Stimulated activated naive CD4-positive, alpha-beta T cell treated with Interleukin-2 at 50 U/mL for 16 hours (primary cell): Measurements from ENCODE around the gene CENPH.
"Not testable (repeated sequence)": the region's sequence is repeated elsewhere in the genome, so short reads cannot be mapped to it uniquely, and the experiment has no call there.

Source experiments
- DNase-seq: peaks from one replicate; lab custom pipeline; 2025; lab: John Stamatoyannopoulos, UW

Gene CENPH

GRCh38 chr5:69189162-69190086 lies at the start of gene CENPH:
CENPH (plus strand) TSS chr5:69189583; CDS start chr5:69189635, 52 bp downstream.
- DNase-seq, result peak; percentile 86

- DNase-seq, result not testable (repeated sequence)
Measured at GRCh38 chr5:69140239-69140638, 49.1 kb upstream of the CENPH start.

GRCh38 chr5:69140827-69141226 lies 48.6 kb upstream of the CENPH start:
- DNase-seq, result no peak

GRCh38 chr5:69148576-69148975 lies 40.8 kb upstream of the CENPH start:
- DNase-seq, result not testable (repeated sequence)

- DNase-seq, result no peak
Measured at GRCh38 chr5:69148981-69149675, 40.3 kb upstream of the CENPH start.

- DNase-seq, result no peak
Measured at GRCh38 chr5:69149676-69150010, 39.7 kb upstream of the CENPH start.

GRCh38 chr5:69152731-69153130 lies 36.7 kb upstream of the CENPH start:
- no peak for DNase-seq

- DNase-seq, result no peak
Measured at GRCh38 chr5:69156456-69156855, 32.9 kb upstream of the CENPH start.

GRCh38 chr5:69158039-69158438 lies 31.3 kb upstream of the CENPH start:
- DNase-seq, result no peak

GRCh38 chr5:69160651-69161050 lies 28.7 kb upstream of the CENPH start:
- DNase-seq, result no peak

- DNase-seq, result peak; percentile 98
Measured at GRCh38 chr5:69166686-69167492, 22.5 kb upstream of the CENPH start, which contains the start of gene CCNB1. CCNB1 (plus strand) TSS chr5:69167150; CDS start chr5:69167263, 113 bp downstream.

- no peak for DNase-seq
Measured at GRCh38 chr5:69167493-69167855, 21.9 kb upstream of the CENPH start.

GRCh38 chr5:69167929-69168328 lies 21.5 kb upstream of the CENPH start:
- DNase-seq, result no peak

GRCh38 chr5:69170495-69170894 lies 18.9 kb upstream of the CENPH start:
- no peak for DNase-seq

- DNase-seq, result no peak
Measured at GRCh38 chr5:69170969-69171368, 18.4 kb upstream of the CENPH start.

GRCh38 chr5:69181659-69182293 lies 7.6 kb upstream of the CENPH start:
- not testable (repeated sequence) for DNase-seq

- DNase-seq, result no peak
Measured at GRCh38 chr5:69184621-69185020, 4.8 kb upstream of the CENPH start.

- no peak for DNase-seq
Measured at GRCh38 chr5:69187342-69187741, 2.0 kb upstream of the CENPH start.

- DNase-seq, result no peak
Measured at GRCh38 chr5:69188811-69189161, 597 bp upstream of the CENPH start.

GRCh38 chr5:69202497-69202896 lies 13.1 kb downstream of the CENPH start:
- no peak for DNase-seq

GRCh38 chr5:69206528-69207190 lies 17.3 kb downstream of the CENPH start:
- no peak for DNase-seq
